GM12891 (cell line): ENCODE results near the gene TGM4. TPM values are rescaled to one million over a fixed set of nuclear protein-coding genes. Genes with fewer than 3 reads are reported as not detected.

Experiments
- DNase-seq: peaks from one replicate; pipeline ENCODE4 v3.0.0; 2011; ENCODE audit warnings: low spot score; ENCODE audit not compliant: insufficient read length
- FAIRE-seq: peaks from 2 replicates; lab custom pipeline; 2011; peaks lifted over from hg19 to GRCh38; lab: Jason Lieb, UNC
- PAX5 ChIP-seq: IDR thresholded peaks from 2 replicates; pipeline ENCODE4 v1.6.1; 2011; ENCODE audit warnings: low read length, moderate library complexity, mild to moderate bottlenecking; ENCODE audit not compliant: insufficient read depth, severe bottlenecking
- POLR2A ChIP-seq: IDR thresholded peaks from 2 replicates; pipeline ENCODE4 v1.6.1; 2011; ENCODE audit warnings: low read depth, low read length, control low read depth
- POLR2AphosphoS5 ChIP-seq: IDR thresholded peaks from 2 replicates; pipeline ENCODE4 v1.6.1; 2011; ENCODE audit warnings: low read depth, low read length, control low read depth
- POU2F2 ChIP-seq: IDR thresholded peaks from 2 replicates; pipeline ENCODE4 v1.6.1; 2011; ENCODE audit warnings: low read depth, mild to moderate bottlenecking, control low read depth, low read length, moderate library complexity
- SPI1 ChIP-seq: IDR thresholded peaks from 2 replicates; pipeline ENCODE4 v1.6.1; 2011; ENCODE audit warnings: low read depth, low read length, control low read depth
- TAF1 ChIP-seq: IDR thresholded peaks from 2 replicates; pipeline ENCODE4 v1.6.1; 2011; ENCODE audit warnings: low read depth, low read length, control low read depth
- polyA plus RNA-seq: library from polyadenylated mRNA; unstranded; fragments of >200 nt; gene quantifications from one replicate; pipeline ENCODE4 v1.2.1, GENCODE V29; 2012; ENCODE audit warnings: low read depth, missing spikeins, inconsistent platforms; ENCODE audit not compliant: missing spikeins

The TGM4 gene
- polyA plus RNA-seq, result not detected

DNA sequence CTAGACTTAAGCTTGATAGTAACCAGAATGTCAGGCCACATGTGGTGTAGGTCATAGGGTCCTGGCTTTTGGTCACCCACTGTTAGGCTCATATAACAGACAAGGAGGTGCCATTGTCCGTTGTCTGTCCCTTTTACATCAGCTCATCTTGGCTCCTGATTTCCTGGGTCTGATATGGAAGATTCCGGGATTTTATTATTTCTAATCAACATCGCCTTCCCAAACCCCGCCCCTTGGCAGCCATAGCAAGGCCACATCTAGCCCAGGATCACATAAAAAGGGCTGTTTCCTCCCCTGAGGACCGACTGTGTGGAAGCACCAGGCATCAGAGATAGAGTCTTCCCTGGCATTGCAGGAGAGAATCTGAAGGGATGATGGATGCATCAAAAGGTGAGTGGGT lies at the start of gene TGM4:
TSS of gene TGM4 (plus strand) at position 301 of the 400 bp plus-strand sequence. CDS start at position 372, 71 bp downstream.
- FAIRE-seq (no peak), DNase-seq (no peak)
- TF ChIP-seq POU2F2 (no peak), PAX5 (no peak)

DNA sequence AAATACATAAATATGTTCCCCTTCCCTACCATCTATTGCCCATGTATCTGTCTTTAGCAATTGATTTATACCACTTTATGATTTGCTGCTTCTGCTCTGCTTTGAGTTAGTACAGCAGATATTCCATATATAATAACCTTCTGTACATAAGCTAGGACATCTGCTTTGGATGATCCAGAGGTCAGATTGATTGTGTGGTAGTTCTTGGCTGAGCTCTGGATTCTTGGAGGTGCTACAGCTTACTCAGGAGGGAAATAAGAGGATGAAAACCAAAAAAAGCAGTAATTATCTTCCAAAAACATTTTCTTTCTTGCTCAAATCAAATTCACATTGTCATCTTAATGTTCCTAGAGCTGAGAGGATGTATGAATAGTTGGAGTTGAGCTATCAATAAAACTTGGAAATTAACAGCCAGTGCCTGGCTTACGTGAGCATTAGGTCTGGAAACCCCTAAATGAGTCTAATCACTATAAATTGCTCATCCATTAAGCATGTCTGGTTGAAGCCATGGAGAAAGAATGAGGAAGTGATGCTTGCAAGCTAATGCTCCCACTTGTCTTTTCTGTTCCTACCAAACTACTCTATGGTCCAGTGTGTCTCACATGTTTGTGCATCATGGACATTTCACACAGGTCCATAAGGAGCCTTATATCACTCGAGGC lies 49.0 kb upstream of the TGM4 start:
- FAIRE-seq, result no peak
- TF ChIP-seq PAX5 (no peak), SPI1 (peak; percentile 89)
- DNase-seq, result no peak

DNA sequence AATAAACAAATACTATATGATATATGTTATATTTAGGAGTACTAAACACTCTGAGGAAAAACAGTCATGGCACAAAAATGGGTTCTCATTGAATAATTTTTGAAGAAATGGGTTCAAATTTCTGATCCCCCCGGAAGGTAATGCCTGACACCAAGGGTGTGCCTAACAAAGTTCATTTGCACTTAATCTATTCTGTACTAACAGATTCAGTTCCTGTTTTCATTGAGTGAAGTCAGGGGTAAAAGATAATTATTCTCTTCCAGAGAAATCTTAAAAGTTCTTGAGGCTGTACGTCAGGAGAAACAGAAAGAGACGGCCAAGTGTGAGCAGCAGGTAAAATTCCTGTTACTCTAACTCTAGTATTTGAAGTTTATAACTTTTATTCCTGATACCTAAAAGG lies 47.2 kb upstream of the TGM4 start:
- no peak for TF ChIP-seq POLR2AphosphoS5
- TF ChIP-seq SPI1, result peak; percentile 70
- no peak for TF ChIP-seq POU2F2
- no peak for TF ChIP-seq TAF1
- TF ChIP-seq PAX5, result no peak
- no peak for TF ChIP-seq POLR2A
- DNase-seq (no peak), FAIRE-seq (no peak)

DNA sequence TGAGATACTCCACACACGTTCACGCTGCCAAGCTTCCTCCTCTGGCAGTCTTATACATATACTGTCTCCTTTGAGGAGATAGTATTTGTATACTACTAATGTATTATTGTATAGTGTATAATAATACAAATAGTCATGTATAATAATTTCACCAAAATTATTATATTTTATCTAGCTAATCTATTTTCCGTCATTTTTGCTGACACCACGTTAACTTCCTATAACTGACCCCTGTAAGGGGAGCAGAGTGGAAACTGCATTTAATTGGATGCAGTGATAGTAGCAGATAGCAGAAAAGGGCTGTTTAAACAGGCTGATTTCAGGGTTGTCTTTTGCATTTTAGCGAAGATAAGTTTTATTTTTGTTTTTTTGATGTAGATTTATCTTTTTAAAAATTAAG lies 43.2 kb upstream of the TGM4 start:
- FAIRE-seq, result no peak
- TF ChIP-seq TAF1, result no peak
- no peak for TF ChIP-seq POLR2A
- no peak for TF ChIP-seq SPI1
- TF ChIP-seq PAX5, result no peak
- no peak for TF ChIP-seq POU2F2
- TF ChIP-seq POLR2AphosphoS5, result no peak
- DNase-seq, result no peak

GRCh38 chr3:44832032-44832431 lies 42.4 kb upstream of the TGM4 start:
- DNase-seq (no peak), FAIRE-seq (no peak)
- no peak for TF ChIP-seq POLR2AphosphoS5
- TF ChIP-seq POU2F2, result no peak
- TF ChIP-seq SPI1, result no peak
- no peak for TF ChIP-seq TAF1
- no peak for TF ChIP-seq PAX5
- no peak for TF ChIP-seq POLR2A

GRCh38 chr3:44832965-44833364 lies 41.4 kb upstream of the TGM4 start:
- FAIRE-seq, result no peak
- DNase-seq, result no peak
- no peak for TF ChIP-seq PAX5

DNA sequence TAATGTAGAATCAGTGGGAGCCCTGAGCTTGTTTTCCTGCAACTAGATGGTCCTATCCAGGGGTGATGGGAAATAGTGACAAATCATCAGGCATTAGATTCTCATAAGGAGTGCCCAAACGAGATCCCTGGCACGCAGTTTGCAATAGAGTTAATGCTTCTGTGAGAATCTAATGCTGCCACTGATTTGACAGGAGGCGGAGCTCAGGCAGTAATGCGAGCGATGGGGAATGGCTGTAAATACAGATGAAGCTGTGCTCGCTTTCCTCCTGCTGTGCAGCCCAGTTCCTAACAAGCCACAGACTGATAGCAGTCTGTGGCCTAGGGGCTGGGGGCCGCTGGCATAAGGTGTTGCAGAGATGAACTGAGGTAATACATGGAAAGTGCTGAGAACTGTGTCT lies 41.0 kb upstream of the TGM4 start:
- no peak for FAIRE-seq
- no peak for TF ChIP-seq POLR2AphosphoS5
- TF ChIP-seq POU2F2, result no peak
- TF ChIP-seq SPI1, result no peak
- no peak for TF ChIP-seq POLR2A
- TF ChIP-seq TAF1, result no peak
- no peak for TF ChIP-seq PAX5
- no peak for DNase-seq

- DNase-seq, result no peak
- no peak for TF ChIP-seq SPI1
- TF ChIP-seq POLR2A, result no peak
- TF ChIP-seq POLR2AphosphoS5, result no peak
- TF ChIP-seq PAX5, result no peak
- TF ChIP-seq POU2F2, result no peak
- no peak for TF ChIP-seq TAF1
- no peak for FAIRE-seq
Observed at GRCh38 chr3:44835684-44836083, 38.7 kb upstream of the TGM4 start.

DNA sequence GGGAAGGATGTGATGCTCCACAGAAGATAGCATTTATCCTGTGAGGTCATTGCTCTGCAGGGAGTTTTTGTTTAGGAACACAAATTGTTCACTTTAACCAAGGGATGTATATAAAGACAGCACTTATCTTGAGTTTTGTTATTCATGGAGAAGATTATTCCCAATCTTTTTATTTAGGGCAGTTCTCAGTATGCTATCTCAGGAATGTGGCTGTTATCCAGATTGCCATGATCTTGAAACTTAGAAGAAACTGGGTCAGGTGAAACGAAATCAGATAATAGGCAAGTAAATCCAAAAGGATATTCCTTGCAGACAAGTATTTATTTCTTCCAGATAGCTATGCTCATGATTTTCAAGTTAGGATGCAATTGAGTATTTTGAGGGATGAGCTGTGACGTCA lies 32.0 kb upstream of the TGM4 start:
- FAIRE-seq, result no peak
- DNase-seq, result no peak
- TF ChIP-seq TAF1, result no peak

DNA sequence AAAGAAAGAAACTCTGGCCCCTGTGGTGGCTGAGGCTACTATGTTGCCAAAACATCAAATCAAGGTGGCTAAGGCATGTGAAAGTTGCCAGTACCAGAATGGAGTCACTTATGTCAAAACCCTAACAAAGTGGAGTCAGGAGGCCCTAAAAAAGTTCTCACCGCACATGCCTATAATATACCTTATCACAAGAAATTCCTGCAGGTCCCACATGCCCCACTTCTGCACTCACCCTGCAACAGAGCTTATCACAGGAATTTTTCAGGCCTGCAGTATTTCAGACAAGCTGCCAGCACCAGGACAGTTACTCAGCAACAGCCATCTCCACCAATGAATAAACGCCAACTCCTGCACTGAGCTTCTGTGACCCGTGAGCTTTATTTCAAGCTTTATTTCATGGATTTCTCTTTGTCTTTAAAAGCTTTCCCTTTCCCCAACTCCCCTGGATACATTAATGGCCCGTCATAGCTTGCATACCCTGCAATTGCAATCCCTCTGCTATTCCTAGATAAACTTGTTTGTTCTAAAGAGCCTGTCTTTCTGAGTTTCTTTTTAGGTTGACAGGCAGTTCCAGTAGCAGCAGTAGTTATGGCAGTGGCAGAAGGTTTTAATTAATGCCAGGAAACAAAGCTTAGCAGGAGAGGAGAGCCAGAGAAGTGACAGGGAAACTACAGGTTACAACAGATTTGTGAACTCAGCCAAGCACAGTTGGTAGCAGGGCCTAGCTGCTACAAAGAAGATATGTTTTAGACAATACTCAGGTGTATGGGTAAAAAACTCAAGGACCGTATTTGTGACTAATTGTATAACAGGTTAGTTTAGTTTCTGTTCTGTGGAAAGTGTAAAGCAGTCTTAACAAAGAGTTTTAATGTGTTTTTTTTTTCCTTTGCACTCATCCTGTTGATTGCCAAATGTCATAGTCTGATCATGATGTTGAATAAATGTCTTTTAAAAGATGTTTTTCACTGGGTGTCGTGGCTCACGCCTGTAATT lies 28.6 kb upstream of the TGM4 start:
- FAIRE-seq, result no peak
- TF ChIP-seq POU2F2 (no peak), SPI1 (no peak), TAF1 (no peak), PAX5 (no peak), POLR2AphosphoS5 (no peak), POLR2A (no peak)
- no peak for DNase-seq
